ENCODE data around the gene GKN2.
"Not testable (repeated sequence)": the region's sequence is repeated elsewhere in the genome, so short reads cannot be mapped to it uniquely, and the experiment has no call there.

The GKN2 gene

GRCh38 chr2:68917034-68917718, 35.5 kb downstream of the GKN2 start:
- DNase-seq = no peak

GRCh38 chr2:68916226-68916625, 36.5 kb downstream of the GKN2 start:
- DNase-seq = no peak

GRCh38 chr2:68915393-68915792, 37.3 kb downstream of the GKN2 start:
- DNase-seq = no peak

- no peak for DNase-seq
Measured at GRCh38 chr2:68913359-68913758, 39.3 kb downstream of the GKN2 start.

- peak in 1 of 2 experiments; percentile 39 for DNase-seq
Measured at GRCh38 chr2:68912732-68913131, 40.0 kb downstream of the GKN2 start.

- DNase-seq = no peak
Measured at GRCh38 chr2:68912111-68912510, 40.6 kb downstream of the GKN2 start.

GRCh38 chr2:68911709-68912108, 41.0 kb downstream of the GKN2 start:
- DNase-seq = no peak

GRCh38 chr2:68911246-68911645, 41.4 kb downstream of the GKN2 start:
- no peak for DNase-seq

- DNase-seq = peak; percentile 66 to 71
Measured at GRCh38 chr2:68909793-68910674, 42.7 kb downstream of the GKN2 start.

GRCh38 chr2:68908392-68908970, 44.2 kb downstream of the GKN2 start:
- peak; percentile 65 to 92 for DNase-seq

- DNase-seq = no peak
Measured at GRCh38 chr2:68907920-68908253, 44.8 kb downstream of the GKN2 start.

- peak in 1 of 2 experiments; percentile 33 for DNase-seq
Measured at GRCh38 chr2:68907232-68907919, 45.3 kb downstream of the GKN2 start.

GRCh38 chr2:68906716-68907115, 46.0 kb downstream of the GKN2 start:
- DNase-seq = no peak

GRCh38 chr2:68905116-68905515, 47.6 kb downstream of the GKN2 start:
- no peak for DNase-seq

- DNase-seq = no peak
Measured at GRCh38 chr2:68901561-68901960, 51.1 kb downstream of the GKN2 start.

GRCh38 chr2:68901199-68901514, 51.5 kb downstream of the GKN2 start:
- DNase-seq = no peak

- DNase-seq = no peak
Measured at GRCh38 chr2:68900496-68901198, 52.0 kb downstream of the GKN2 start.

GRCh38 chr2:68895981-68896380, 56.7 kb downstream of the GKN2 start:
- DNase-seq = not testable (repeated sequence)

Measured in stimulated activated CD4-positive, alpha-beta T cell treated with anti-CD3 and anti-CD28 coated beads, Interleukin-4, amount 100 ng/mL, for 4 hours (primary cell).